K562 (cell line): ENCODE results near the gene CHPF. TPM values are rescaled to one million over a fixed set of nuclear protein-coding genes. Genes with fewer than 3 reads are reported as not detected.

Experiments
- CBFA2T2 ChIP-seq: fragments of 450-650 bp; conservative IDR thresholded peaks from 2 replicates; pipeline ENCODE4 v1.6.1; 2017; ENCODE audit warnings: mild to moderate bottlenecking
- HSF4 ChIP-seq: fragments of 250-450 bp; sonication (Bioruptor Pico); IDR thresholded peaks from 2 replicates; pipeline ENCODE4 v2.1.2; 2022; ENCODE audit warnings: mild to moderate bottlenecking, moderate library complexity, borderline replicate concordance
- JUND ChIP-seq, 2 experiments: IDR thresholded peaks; 2 replicates in 1 of 2; 3 replicates in 1 of 2; pipeline ENCODE4 v1.6.1; 2011; ENCODE audit warnings: borderline replicate concordance in 2 of 2, low read depth in 2 of 2, low read length in 2 of 2, improper control_type of control experiment in 1 of 2, missing biosample characterization in 1 of 2, missing genetic modification characterization in 1 of 2, missing genetic modification reagents in 1 of 2
- KAT8 ChIP-seq: fragments of 450-650 bp; IDR thresholded peaks from 2 replicates; pipeline ENCODE4 v1.6.1; 2016; ENCODE audit warnings: low read depth, mild to moderate bottlenecking
- MAZ ChIP-seq, 2 experiments: fragments of 450-650 bp in 1 of 2; sonication (generic) in 1 of 2; formaldehyde crosslinking; IDR thresholded peaks in 1 of 2; conservative IDR thresholded peaks in 1 of 2; 2 replicates each; pipeline versions ENCODE4 v1.4.0 to v1.5.0; 2020; ENCODE audit warnings: mild to moderate bottlenecking in 1 of 2, missing genetic modification reagents in 1 of 2
- NCOR1 ChIP-seq: fragments of 450-650 bp; IDR thresholded peaks from 2 replicates; pipeline ENCODE4 v1.6.1; 2016; ENCODE audit warnings: mild to moderate bottlenecking, moderate library complexity
- RCOR1 ChIP-seq, 2 experiments: IDR thresholded peaks; 2 replicates each; pipeline ENCODE4 v1.6.1; 2012; ENCODE audit warnings: low read depth in 2 of 2, low read length in 2 of 2, borderline replicate concordance in 1 of 2, improper control_type of control experiment in 1 of 2
- RFX1 ChIP-seq: fragments of 450-650 bp; IDR thresholded peaks from 2 replicates; pipeline ENCODE4 v1.6.1; 2016; ENCODE audit warnings: mild to moderate bottlenecking, moderate library complexity
- STAT5A ChIP-seq: IDR thresholded peaks from 2 replicates; pipeline ENCODE4 v1.6.1; 2012; ENCODE audit warnings: low read length, inconsistent platforms, borderline replicate concordance
- ZNF253 ChIP-seq: fragments of 250-450 bp; sonication (Bioruptor Pico); conservative IDR thresholded peaks from 2 replicates; pipeline ENCODE4 v1.6.1; 2021; ENCODE audit warnings: mild to moderate bottlenecking
- polyA plus RNA-seq, 8 experiments: library from polyadenylated mRNA; depleted of rRNA in 4 of 8; stranded (reverse) in 5 of 8; unstranded in 3 of 8; fragments of >200 nt; fragmentation: Nextera tagmentation in 2 of 8; fragmentation: Illumina TruSeq in 1 of 8; extraction: Ambion mirVana in 2 of 8; extraction: Trizol in 1 of 8; gene quantifications; 2 replicates each; pipeline versions ENCODE4 v1.2.1 to v1.2.3, GENCODE V29; 2011 to 2014; ENCODE audit warnings: inconsistent platforms in 1 of 8, missing spikeins in 1 of 8
- total RNA-seq, 7 experiments: library from RNA; depleted of rRNA in 6 of 7; stranded (reverse); fragments of >200 nt in 6 of 7; fragmentation: Illumina TruSeq in 2 of 7; extraction: Trizol in 2 of 7; gene quantifications; 2 replicates each; pipeline versions ENCODE4 v1.2.1 to v1.2.3, GENCODE V29; 2011 to 2021; ENCODE audit warnings: low replicate concordance in 1 of 7
- TF ChIP-seq, protein P1 (sequence below), 2 experiments: IDR thresholded peaks; 2 replicates each; pipeline ENCODE4 v1.6.1; 2012; ENCODE audit warnings: improper control_type of control experiment in 2 of 2, low read depth in 2 of 2, low read length in 2 of 2, borderline replicate concordance in 1 of 2
- TF ChIP-seq, protein P2 (sequence below): fragments of 250-450 bp; sonication (Bioruptor Pico); IDR thresholded peaks from 2 replicates; pipeline ENCODE4 v1.8.0; 2022; ENCODE audit warnings: inconsistent platforms, mild to moderate bottlenecking, moderate library complexity, borderline replicate concordance
- TF ChIP-seq, protein P3 (sequence below): fragments of 250-450 bp; sonication (Bioruptor Pico); IDR thresholded peaks from 2 replicates; pipeline ENCODE4 v1.8.0; 2022; ENCODE audit warnings: inconsistent platforms
- TF ChIP-seq, protein P4 (sequence below): sonication (generic); formaldehyde crosslinking; IDR thresholded peaks from 2 replicates; pipeline ENCODE4 v1.8.1; 2022; ENCODE audit warnings: missing genetic modification reagents
- TF ChIP-seq, protein P5 (sequence below): fragments of 450-650 bp; IDR thresholded peaks from 2 replicates; pipeline ENCODE4 v1.6.1; 2016
- TF ChIP-seq, protein P6 (sequence below): IDR thresholded peaks from 2 replicates; pipeline ENCODE4 v1.6.1; 2011; ENCODE audit not compliant: insufficient read length; ENCODE audit errors: extremely low read depth

The CHPF gene
- total and polyA plus RNA-seq, 9 of the 15 experiments (the other 6 are each of a cell fraction or from before 2014, with no cell fraction given), result 0.15 to 57.2 (median 7.9) TPM

DNA sequence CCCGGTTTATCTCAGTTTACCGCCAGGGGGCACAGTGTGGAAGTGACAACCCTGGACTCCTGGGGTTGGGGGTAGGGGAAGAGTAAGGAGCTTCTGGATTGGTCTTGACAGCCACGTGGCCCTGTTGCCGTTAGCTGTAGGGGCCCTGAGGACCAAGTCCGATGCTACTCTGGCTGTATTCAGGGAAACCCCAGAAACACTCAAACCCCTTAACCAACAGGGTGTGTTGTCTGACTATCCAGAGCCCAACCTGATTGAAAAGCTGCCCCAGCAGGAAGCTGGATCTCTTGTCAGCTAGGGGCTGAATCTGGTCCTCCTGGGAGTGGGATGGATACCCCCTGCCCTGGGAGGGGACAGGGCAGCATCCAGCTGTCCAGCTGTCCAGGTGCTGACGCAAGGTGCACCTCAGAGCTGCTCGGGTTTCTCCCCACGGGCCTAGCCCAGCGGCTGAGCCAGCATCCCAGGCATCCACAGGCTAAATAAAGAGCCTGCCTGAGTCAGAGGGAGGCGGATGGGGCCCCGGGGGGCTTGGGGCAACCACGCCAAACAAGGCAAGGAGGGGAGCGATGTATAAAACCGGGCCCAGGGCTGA lies 48.0 kb downstream of the CHPF start (continued):
- TF ChIP-seq, protein P1, sequence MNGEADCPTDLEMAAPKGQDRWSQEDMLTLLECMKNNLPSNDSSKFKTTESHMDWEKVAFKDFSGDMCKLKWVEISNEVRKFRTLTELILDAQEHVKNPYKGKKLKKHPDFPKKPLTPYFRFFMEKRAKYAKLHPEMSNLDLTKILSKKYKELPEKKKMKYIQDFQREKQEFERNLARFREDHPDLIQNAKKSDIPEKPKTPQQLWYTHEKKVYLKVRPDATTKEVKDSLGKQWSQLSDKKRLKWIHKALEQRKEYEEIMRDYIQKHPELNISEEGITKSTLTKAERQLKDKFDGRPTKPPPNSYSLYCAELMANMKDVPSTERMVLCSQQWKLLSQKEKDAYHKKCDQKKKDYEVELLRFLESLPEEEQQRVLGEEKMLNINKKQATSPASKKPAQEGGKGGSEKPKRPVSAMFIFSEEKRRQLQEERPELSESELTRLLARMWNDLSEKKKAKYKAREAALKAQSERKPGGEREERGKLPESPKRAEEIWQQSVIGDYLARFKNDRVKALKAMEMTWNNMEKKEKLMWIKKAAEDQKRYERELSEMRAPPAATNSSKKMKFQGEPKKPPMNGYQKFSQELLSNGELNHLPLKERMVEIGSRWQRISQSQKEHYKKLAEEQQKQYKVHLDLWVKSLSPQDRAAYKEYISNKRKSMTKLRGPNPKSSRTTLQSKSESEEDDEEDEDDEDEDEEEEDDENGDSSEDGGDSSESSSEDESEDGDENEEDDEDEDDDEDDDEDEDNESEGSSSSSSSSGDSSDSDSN (IDR thresholded peaks at IDR 0.05; ENCODE audit: borderline replicate concordance in 1 of 2, low read depth in 2 of 2, low read length in 2 of 2), result no peak
- 0 out of 4 replicates have a peak, but pooled peaks of 1 of the 2 experiments have one; percentile 28 for TF ChIP-seq RCOR1 (IDR thresholded peaks at IDR 0.05; ENCODE audit: borderline replicate concordance in 1 of 2, low read depth in 2 of 2, low read length in 2 of 2)
- TF ChIP-seq, protein P2, sequence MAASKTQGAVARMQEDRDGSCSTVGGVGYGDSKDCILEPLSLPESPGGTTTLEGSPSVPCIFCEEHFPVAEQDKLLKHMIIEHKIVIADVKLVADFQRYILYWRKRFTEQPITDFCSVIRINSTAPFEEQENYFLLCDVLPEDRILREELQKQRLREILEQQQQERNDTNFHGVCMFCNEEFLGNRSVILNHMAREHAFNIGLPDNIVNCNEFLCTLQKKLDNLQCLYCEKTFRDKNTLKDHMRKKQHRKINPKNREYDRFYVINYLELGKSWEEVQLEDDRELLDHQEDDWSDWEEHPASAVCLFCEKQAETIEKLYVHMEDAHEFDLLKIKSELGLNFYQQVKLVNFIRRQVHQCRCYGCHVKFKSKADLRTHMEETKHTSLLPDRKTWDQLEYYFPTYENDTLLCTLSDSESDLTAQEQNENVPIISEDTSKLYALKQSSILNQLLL (CRISPR knock-in tag), result no peak
- TF ChIP-seq, protein P3, sequence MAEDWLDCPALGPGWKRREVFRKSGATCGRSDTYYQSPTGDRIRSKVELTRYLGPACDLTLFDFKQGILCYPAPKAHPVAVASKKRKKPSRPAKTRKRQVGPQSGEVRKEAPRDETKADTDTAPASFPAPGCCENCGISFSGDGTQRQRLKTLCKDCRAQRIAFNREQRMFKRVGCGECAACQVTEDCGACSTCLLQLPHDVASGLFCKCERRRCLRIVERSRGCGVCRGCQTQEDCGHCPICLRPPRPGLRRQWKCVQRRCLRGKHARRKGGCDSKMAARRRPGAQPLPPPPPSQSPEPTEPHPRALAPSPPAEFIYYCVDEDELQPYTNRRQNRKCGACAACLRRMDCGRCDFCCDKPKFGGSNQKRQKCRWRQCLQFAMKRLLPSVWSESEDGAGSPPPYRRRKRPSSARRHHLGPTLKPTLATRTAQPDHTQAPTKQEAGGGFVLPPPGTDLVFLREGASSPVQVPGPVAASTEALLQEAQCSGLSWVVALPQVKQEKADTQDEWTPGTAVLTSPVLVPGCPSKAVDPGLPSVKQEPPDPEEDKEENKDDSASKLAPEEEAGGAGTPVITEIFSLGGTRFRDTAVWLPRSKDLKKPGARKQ (CRISPR knock-in tag), result no peak
- TF ChIP-seq, protein P4, sequence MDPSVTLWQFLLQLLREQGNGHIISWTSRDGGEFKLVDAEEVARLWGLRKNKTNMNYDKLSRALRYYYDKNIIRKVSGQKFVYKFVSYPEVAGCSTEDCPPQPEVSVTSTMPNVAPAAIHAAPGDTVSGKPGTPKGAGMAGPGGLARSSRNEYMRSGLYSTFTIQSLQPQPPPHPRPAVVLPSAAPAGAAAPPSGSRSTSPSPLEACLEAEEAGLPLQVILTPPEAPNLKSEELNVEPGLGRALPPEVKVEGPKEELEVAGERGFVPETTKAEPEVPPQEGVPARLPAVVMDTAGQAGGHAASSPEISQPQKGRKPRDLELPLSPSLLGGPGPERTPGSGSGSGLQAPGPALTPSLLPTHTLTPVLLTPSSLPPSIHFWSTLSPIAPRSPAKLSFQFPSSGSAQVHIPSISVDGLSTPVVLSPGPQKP (CRISPR knock-in tag), result no peak
- no peak for TF ChIP-seq HSF4 (CRISPR knock-in tag)
- TF ChIP-seq JUND (IDR thresholded peaks at IDR 0.05; ENCODE audit: borderline replicate concordance, low read depth, low read length), result peak; percentile 37; the same call in 1 of the 2 replicates
- TF ChIP-seq JUND (tag; IDR thresholded peaks at IDR 0.05; ENCODE audit: borderline replicate concordance, low read depth, low read length), result no peak; the same call in 2 of the 3 replicates
- peak; percentile 49 to 94; a peak in 3 of 4 replicates for TF ChIP-seq MAZ (CRISPR knock-in tag; conservative IDR thresholded peaks at IDR 0.05 in 1 of 2, IDR thresholded peaks at IDR 0.05 in 1 of 2)
- TF ChIP-seq STAT5A, result no peak
- TF ChIP-seq, protein P5, sequence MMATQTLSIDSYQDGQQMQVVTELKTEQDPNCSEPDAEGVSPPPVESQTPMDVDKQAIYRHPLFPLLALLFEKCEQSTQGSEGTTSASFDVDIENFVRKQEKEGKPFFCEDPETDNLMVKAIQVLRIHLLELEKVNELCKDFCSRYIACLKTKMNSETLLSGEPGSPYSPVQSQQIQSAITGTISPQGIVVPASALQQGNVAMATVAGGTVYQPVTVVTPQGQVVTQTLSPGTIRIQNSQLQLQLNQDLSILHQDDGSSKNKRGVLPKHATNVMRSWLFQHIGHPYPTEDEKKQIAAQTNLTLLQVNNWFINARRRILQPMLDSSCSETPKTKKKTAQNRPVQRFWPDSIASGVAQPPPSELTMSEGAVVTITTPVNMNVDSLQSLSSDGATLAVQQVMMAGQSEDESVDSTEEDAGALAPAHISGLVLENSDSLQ, result 0 out of 2 replicates have a peak, but pooled peaks have one; percentile 13
- no peak for TF ChIP-seq KAT8
- TF ChIP-seq, protein P6, sequence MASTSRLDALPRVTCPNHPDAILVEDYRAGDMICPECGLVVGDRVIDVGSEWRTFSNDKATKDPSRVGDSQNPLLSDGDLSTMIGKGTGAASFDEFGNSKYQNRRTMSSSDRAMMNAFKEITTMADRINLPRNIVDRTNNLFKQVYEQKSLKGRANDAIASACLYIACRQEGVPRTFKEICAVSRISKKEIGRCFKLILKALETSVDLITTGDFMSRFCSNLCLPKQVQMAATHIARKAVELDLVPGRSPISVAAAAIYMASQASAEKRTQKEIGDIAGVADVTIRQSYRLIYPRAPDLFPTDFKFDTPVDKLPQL, result no peak
- no peak for TF ChIP-seq RFX1
- TF ChIP-seq NCOR1, result no peak
- TF ChIP-seq CBFA2T2, result peak; percentile 19; the same call in 1 of the 2 replicates
- TF ChIP-seq ZNF253 (CRISPR knock-in tag), result no peak
